ENCODE measurements around the gene HTR2B. TPM values are rescaled to one million over a fixed set of nuclear protein-coding genes. Genes with fewer than 3 reads are reported as not detected.
"Not testable (repeated sequence)": the region's sequence is repeated elsewhere in the genome, so short reads cannot be mapped to it uniquely, and the experiment has no call there.

The HTR2B gene
- total RNA-seq, 1 donor from 2014 or later = 0.14 TPM

GRCh38 chr2:231093933-231094332, 30.9 kb downstream of the HTR2B start:
- no peak for DNase-seq (ENCODE audit: low spot score)

- DNase-seq (ENCODE audit: low spot score) = no peak
These were observed 36.1 kb downstream of the HTR2B start for GRCh38 chr2:231088754-231089153.

GRCh38 chr2:231084565-231084964, 40.3 kb downstream of the HTR2B start:
- DNase-seq (ENCODE audit: low spot score) = no peak

- DNase-seq (ENCODE audit: low spot score) = no peak
These were observed 55.3 kb downstream of the HTR2B start for GRCh38 chr2:231069379-231070054.

GRCh38 chr2:231068525-231069222, 56.2 kb downstream of the HTR2B start:
- DNase-seq (ENCODE audit: low spot score) = no peak

- DNase-seq (ENCODE audit: low spot score) = not testable (repeated sequence)
These were observed 57.3 kb downstream of the HTR2B start for GRCh38 chr2:231067531-231067930.

- no peak for DNase-seq (ENCODE audit: low spot score)
These were observed 58.9 kb downstream of the HTR2B start for GRCh38 chr2:231065966-231066365.

GRCh38 chr2:231063347-231063746, 61.5 kb downstream of the HTR2B start:
- no peak for DNase-seq (ENCODE audit: low spot score)

- DNase-seq (ENCODE audit: low spot score) = no peak
These were observed 62.1 kb downstream of the HTR2B start for GRCh38 chr2:231062776-231063175.

- DNase-seq (ENCODE audit: low spot score) = no peak
These were observed 65.1 kb downstream of the HTR2B start for GRCh38 chr2:231059756-231060155.

GRCh38 chr2:231058761-231059550, 65.9 kb downstream of the HTR2B start:
- no peak for DNase-seq (ENCODE audit: low spot score)

Other genes starting within 250 kb of the HTR2B start
- gene GPR55, start 199.8 kb downstream of the HTR2B start, total RNA-seq = 0.37 TPM
- gene SPATA3, start 128.9 kb downstream of the HTR2B start, total RNA-seq = not detected
- 34.2 TPM for gene C2orf72, start 87.5 kb downstream of the HTR2B start, total RNA-seq
- gene PSMD1, start 68.2 kb downstream of the HTR2B start, total RNA-seq = 55.6 TPM
- 19.2 TPM for gene ARMC9, start 73.6 kb upstream of the HTR2B start, total RNA-seq

Data from mucosa of gallbladder (tissue), 1 donor.